ENCODE measurements around the gene SDS.

DNA sequence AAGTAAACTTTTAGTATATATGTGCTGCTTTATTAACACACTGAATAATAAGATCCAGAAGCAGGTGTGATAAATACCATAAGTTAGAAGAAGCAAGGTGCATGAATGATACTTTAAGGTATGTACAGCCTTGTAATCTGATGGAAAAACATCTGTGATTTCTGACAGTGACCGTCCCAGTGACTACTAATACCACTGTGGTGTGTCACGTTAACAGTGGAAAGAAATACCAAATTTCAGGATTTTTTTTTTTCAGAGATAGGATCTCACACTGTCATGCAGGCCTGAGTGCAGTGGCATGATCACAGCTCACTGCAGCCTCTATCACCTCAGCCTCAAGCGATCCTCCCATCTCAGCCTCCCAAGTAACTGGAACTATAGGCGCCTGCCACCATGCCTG is 21.5 kb downstream of the SDS start:
- TF ChIP-seq YY1 (IDR thresholded peaks at IDR 0.05; ENCODE audit: extremely low read depth, insufficient replicate concordance, low read depth, low read length): no peak
- no peak for TF ChIP-seq RAD21 (IDR thresholded peaks at IDR 0.05; ENCODE audit: low read depth)
- TF ChIP-seq, protein P1, sequence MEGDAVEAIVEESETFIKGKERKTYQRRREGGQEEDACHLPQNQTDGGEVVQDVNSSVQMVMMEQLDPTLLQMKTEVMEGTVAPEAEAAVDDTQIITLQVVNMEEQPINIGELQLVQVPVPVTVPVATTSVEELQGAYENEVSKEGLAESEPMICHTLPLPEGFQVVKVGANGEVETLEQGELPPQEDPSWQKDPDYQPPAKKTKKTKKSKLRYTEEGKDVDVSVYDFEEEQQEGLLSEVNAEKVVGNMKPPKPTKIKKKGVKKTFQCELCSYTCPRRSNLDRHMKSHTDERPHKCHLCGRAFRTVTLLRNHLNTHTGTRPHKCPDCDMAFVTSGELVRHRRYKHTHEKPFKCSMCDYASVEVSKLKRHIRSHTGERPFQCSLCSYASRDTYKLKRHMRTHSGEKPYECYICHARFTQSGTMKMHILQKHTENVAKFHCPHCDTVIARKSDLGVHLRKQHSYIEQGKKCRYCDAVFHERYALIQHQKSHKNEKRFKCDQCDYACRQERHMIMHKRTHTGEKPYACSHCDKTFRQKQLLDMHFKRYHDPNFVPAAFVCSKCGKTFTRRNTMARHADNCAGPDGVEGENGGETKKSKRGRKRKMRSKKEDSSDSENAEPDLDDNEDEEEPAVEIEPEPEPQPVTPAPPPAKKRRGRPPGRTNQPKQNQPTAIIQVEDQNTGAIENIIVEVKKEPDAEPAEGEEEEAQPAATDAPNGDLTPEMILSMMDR (IDR thresholded peaks at IDR 0.05 in 2 of 3, conservative IDR thresholded peaks at IDR 0.05 in 1 of 3; ENCODE audit: borderline replicate concordance in 1 of 3, insufficient read depth in 1 of 3, low read depth in 2 of 3, low read length in 2 of 3): no peak
- TF ChIP-seq, protein P2, sequence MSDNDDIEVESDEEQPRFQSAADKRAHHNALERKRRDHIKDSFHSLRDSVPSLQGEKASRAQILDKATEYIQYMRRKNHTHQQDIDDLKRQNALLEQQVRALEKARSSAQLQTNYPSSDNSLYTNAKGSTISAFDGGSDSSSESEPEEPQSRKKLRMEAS (IDR thresholded peaks at IDR 0.05): no peak
- TF ChIP-seq SIN3A (IDR thresholded peaks at IDR 0.05; ENCODE audit: low read depth): no peak
- TF ChIP-seq, protein P3, sequence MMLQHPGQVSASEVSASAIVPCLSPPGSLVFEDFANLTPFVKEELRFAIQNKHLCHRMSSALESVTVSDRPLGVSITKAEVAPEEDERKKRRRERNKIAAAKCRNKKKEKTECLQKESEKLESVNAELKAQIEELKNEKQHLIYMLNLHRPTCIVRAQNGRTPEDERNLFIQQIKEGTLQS (IDR thresholded peaks at IDR 0.05): no peak
- TF ChIP-seq POLR2A (IDR thresholded peaks at IDR 0.05; ENCODE audit: borderline replicate concordance, extremely low read depth, insufficient read depth, insufficient read length): no peak
- TF ChIP-seq ZNF274 (IDR thresholded peaks at IDR 0.05; ENCODE audit: low read depth, low read length): no peak
- no peak for TF ChIP-seq POLR2AphosphoS5 (IDR thresholded peaks at IDR 0.05; ENCODE audit: low read depth, low read length)
- TF ChIP-seq, protein P4, sequence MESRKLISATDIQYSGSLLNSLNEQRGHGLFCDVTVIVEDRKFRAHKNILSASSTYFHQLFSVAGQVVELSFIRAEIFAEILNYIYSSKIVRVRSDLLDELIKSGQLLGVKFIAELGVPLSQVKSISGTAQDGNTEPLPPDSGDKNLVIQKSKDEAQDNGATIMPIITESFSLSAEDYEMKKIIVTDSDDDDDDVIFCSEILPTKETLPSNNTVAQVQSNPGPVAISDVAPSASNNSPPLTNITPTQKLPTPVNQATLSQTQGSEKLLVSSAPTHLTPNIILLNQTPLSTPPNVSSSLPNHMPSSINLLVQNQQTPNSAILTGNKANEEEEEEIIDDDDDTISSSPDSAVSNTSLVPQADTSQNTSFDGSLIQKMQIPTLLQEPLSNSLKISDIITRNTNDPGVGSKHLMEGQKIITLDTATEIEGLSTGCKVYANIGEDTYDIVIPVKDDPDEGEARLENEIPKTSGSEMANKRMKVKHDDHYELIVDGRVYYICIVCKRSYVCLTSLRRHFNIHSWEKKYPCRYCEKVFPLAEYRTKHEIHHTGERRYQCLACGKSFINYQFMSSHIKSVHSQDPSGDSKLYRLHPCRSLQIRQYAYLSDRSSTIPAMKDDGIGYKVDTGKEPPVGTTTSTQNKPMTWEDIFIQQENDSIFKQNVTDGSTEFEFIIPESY (IDR thresholded peaks at IDR 0.05; ENCODE audit: extremely low read depth, insufficient replicate concordance, low read length): no peak
- no peak for TF ChIP-seq TCF7L2 (IDR thresholded peaks at IDR 0.05; ENCODE audit: borderline replicate concordance, extremely low read depth, insufficient read depth, insufficient read length)
- no peak for TF ChIP-seq CBX3 (IDR thresholded peaks at IDR 0.05; ENCODE audit: low read depth)

Data from HCT116 (cell line).